ENCODE measurements around the gene KIF1A.
A peak's percentile ranks its signal among the peaks of the same experiment; 100 is the strongest.
"Not testable (repeated sequence)": the region's sequence is repeated elsewhere in the genome, so short reads cannot be mapped to it uniquely, and the experiment has no call there.

Gene KIF1A

GRCh38 chr2:240851078-240851991, 31.3 kb upstream of the KIF1A start:
- Mint-ChIP-seq H3K4me3 (no peak overlapping the region), H3K27me3 (peaks cover 6% of the 10 kb centered on the region), H3K9me3 (peaks cover 7% of the 10 kb centered on the region), H3K27ac (no peak overlapping the region), H3K36me3 (peaks cover 3% of the 10 kb centered on the region), H3K4me1 (no peaks in the 10 kb centered on the region)
- peak; percentile 82 to 88 for DNase-seq (ENCODE audit: low spot score in 2 of 2)
- peak; percentile 95 for ATAC-seq (ENCODE audit: low read depth)

- DNase-seq (ENCODE audit: low spot score in 2 of 2) (no peak), ATAC-seq (ENCODE audit: low read depth) (no peak)
- Mint-ChIP-seq H3K4me3 (no peak overlapping the region), H3K27me3 (peaks cover 6% of the 10 kb centered on the region), H3K27ac (no peak overlapping the region), H3K9me3 (peaks cover 7% of the 10 kb centered on the region), H3K4me1 (no peaks in the 10 kb centered on the region), H3K36me3 (peaks cover 3% of the 10 kb centered on the region)
These were observed 30.7 kb upstream of the KIF1A start for GRCh38 chr2:240850756-240851077.

GRCh38 chr2:240850026-240850425, 30.0 kb upstream of the KIF1A start:
- ATAC-seq (ENCODE audit: low read depth): no peak
- Mint-ChIP-seq H3K27me3 (peaks cover 6% of the 10 kb centered on the region), H3K4me3 (no peak overlapping the region)

GRCh38 chr2:240848900-240849680, 29.1 kb upstream of the KIF1A start:
- no peaks in the 10 kb centered on the region for H3K4me1 Mint-ChIP-seq

More at GRCh38 chr2:240850026-240850425, 30.0 kb upstream of the KIF1A start:
- Mint-ChIP-seq H3K4me1 (no peaks in the 10 kb centered on the region), H3K9me3 (peaks cover 9% of the 10 kb centered on the region), H3K27ac (no peak overlapping the region), H3K36me3 (peaks cover 1% of the 10 kb centered on the region)
- DNase-seq (ENCODE audit: low spot score in 2 of 2): no peak

GRCh38 chr2:240847817-240848216, 27.8 kb upstream of the KIF1A start:
- Mint-ChIP-seq H3K4me1 (no peaks in the 10 kb centered on the region), H3K9me3 (peaks cover 6% of the 10 kb centered on the region), H3K4me3 (no peak overlapping the region), H3K36me3 (no peaks in the 10 kb centered on the region), H3K27me3 (peaks cover 11% of the 10 kb centered on the region), H3K27ac (no peak overlapping the region)
- DNase-seq (ENCODE audit: low spot score in 2 of 2) (no peak), ATAC-seq (ENCODE audit: low read depth) (no peak)

More at GRCh38 chr2:240848900-240849680, 29.1 kb upstream of the KIF1A start:
- Mint-ChIP-seq H3K27ac (no peak overlapping the region), H3K9me3 (peaks cover 6% of the 10 kb centered on the region), H3K4me3 (no peak overlapping the region), H3K27me3 (peaks cover 7% of the 10 kb centered on the region), H3K36me3 (no peaks in the 10 kb centered on the region)
- ATAC-seq (ENCODE audit: low read depth) (no peak), DNase-seq (ENCODE audit: low spot score in 2 of 2) (no peak)

GRCh38 chr2:240846873-240847595, 27.0 kb upstream of the KIF1A start:
- no peak overlapping the region for H3K27ac Mint-ChIP-seq

GRCh38 chr2:240846309-240846708, 26.3 kb upstream of the KIF1A start:
- not testable (repeated sequence) for H3K4me3 Mint-ChIP-seq; H3K9me3 Mint-ChIP-seq; H3K36me3 Mint-ChIP-seq; H3K27ac Mint-ChIP-seq; H3K4me1 Mint-ChIP-seq; DNase-seq (ENCODE audit: low spot score in 2 of 2); ATAC-seq (ENCODE audit: low read depth)
- H3K27me3 Mint-ChIP-seq: peaks cover 15% of the 10 kb centered on the region

More at GRCh38 chr2:240846873-240847595, 27.0 kb upstream of the KIF1A start:
- no peaks in the 10 kb centered on the region for H3K36me3 Mint-ChIP-seq
- H3K4me3 Mint-ChIP-seq: no peak overlapping the region
- no peak for DNase-seq (ENCODE audit: low spot score in 2 of 2)
- peaks cover 15% of the 10 kb centered on the region for H3K27me3 Mint-ChIP-seq
- no peaks in the 10 kb centered on the region for H3K4me1 Mint-ChIP-seq
- ATAC-seq (ENCODE audit: low read depth): no peak
- peaks cover 6% of the 10 kb centered on the region for H3K9me3 Mint-ChIP-seq

- H3K4me3 Mint-ChIP-seq: no peak overlapping the region
- peaks cover 17% of the 10 kb centered on the region for H3K27me3 Mint-ChIP-seq
- peaks cover 2% of the 10 kb centered on the region for H3K9me3 Mint-ChIP-seq
- H3K36me3 Mint-ChIP-seq: no peaks in the 10 kb centered on the region
- H3K27ac Mint-ChIP-seq: no peak overlapping the region
- no peaks in the 10 kb centered on the region for H3K4me1 Mint-ChIP-seq
- no peak for DNase-seq (ENCODE audit: low spot score in 2 of 2)
- no peak for ATAC-seq (ENCODE audit: low read depth)
These were observed 20.5 kb upstream of the KIF1A start for GRCh38 chr2:240840435-240841060.

- H3K36me3 Mint-ChIP-seq: no peaks in the 10 kb centered on the region
These were observed 19.4 kb upstream of the KIF1A start for GRCh38 chr2:240839152-240840143.

GRCh38 chr2:240837621-240838020, 17.6 kb upstream of the KIF1A start:
- H3K27me3 Mint-ChIP-seq: peaks cover 13% of the 10 kb centered on the region
- H3K27ac Mint-ChIP-seq: no peak overlapping the region
- no peak for DNase-seq (ENCODE audit: low spot score in 2 of 2)
- no peaks in the 10 kb centered on the region for H3K4me1 Mint-ChIP-seq
- H3K4me3 Mint-ChIP-seq: no peak overlapping the region
- H3K36me3 Mint-ChIP-seq: no peaks in the 10 kb centered on the region
- no peaks in the 10 kb centered on the region for H3K9me3 Mint-ChIP-seq
- no peak for ATAC-seq (ENCODE audit: low read depth)

More at GRCh38 chr2:240839152-240840143, 19.4 kb upstream of the KIF1A start:
- Mint-ChIP-seq H3K27me3 (peaks cover 18% of the 10 kb centered on the region), H3K4me3 (no peak overlapping the region), H3K9me3 (no peaks in the 10 kb centered on the region), H3K4me1 (no peaks in the 10 kb centered on the region), H3K27ac (no peak overlapping the region)
- DNase-seq (ENCODE audit: low spot score in 2 of 2): no peak
- no peak for ATAC-seq (ENCODE audit: low read depth)

- Mint-ChIP-seq H3K36me3 (no peaks in the 10 kb centered on the region), H3K4me3 (no peak overlapping the region), H3K4me1 (no peaks in the 10 kb centered on the region), H3K9me3 (no peaks in the 10 kb centered on the region), H3K27me3 (peaks cover 9% of the 10 kb centered on the region), H3K27ac (no peak overlapping the region)
- no peak for ATAC-seq (ENCODE audit: low read depth)
- DNase-seq (ENCODE audit: low spot score in 2 of 2): no peak
These were observed 16.9 kb upstream of the KIF1A start for GRCh38 chr2:240836781-240837467.

GRCh38 chr2:240835528-240835927, 15.5 kb upstream of the KIF1A start:
- H3K36me3 Mint-ChIP-seq: no peaks in the 10 kb centered on the region
- H3K27me3 Mint-ChIP-seq: peaks cover 11% of the 10 kb centered on the region
- no peaks in the 10 kb centered on the region for H3K9me3 Mint-ChIP-seq
- H3K4me1 Mint-ChIP-seq: no peaks in the 10 kb centered on the region
- H3K4me3 Mint-ChIP-seq: no peak overlapping the region
- DNase-seq (ENCODE audit: low spot score in 2 of 2) (no peak), ATAC-seq (ENCODE audit: low read depth) (no peak)
- no peak overlapping the region for H3K27ac Mint-ChIP-seq
